ENCODE measurements around the gene GALNTL6. TPM values are rescaled to one million over a fixed set of nuclear protein-coding genes. Genes with fewer than 3 reads are reported as not detected.
"Not testable (repeated sequence)": the region's sequence is repeated elsewhere in the genome, so short reads cannot be mapped to it uniquely, and the experiment has no call there.

Gene GALNTL6
- total RNA-seq, 1 donor from 2014 or later, result not detected

DNA sequence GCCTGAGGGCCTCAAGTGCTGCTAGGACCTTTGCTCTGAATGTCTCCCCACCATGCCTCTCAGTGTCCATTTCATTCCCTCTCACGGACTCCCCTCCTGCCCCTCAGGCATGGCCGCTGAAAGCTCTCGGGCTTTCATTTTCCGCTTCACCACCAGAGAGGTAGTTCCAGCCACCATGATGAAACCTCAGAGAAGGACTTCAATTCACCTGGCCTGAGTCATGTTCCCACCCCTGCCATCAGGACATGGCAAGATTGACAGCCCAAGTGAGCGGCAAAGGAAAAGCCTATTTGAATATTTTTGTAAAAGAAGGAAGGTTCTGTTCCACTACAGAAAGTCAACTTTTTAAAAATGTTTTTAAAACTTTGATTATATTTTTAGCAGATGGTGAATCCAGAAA lies 1106.1 kb downstream of the GALNTL6 start:
- Mint-ChIP-seq H3K9me3 (no peaks in the 10 kb centered on the region), H3K4me3 (no peak overlapping the region), H3K36me3 (ENCODE audit: low read depth) (no peaks in the 10 kb centered on the region), H3K27ac (no peak overlapping the region), H3K27me3 (no peaks in the 10 kb centered on the region), H3K4me1 (no peaks in the 10 kb centered on the region)
- no peak for DNase-seq
- intact Hi-C loops (cut with micrococcal nuclease), result no loop called here

DNA sequence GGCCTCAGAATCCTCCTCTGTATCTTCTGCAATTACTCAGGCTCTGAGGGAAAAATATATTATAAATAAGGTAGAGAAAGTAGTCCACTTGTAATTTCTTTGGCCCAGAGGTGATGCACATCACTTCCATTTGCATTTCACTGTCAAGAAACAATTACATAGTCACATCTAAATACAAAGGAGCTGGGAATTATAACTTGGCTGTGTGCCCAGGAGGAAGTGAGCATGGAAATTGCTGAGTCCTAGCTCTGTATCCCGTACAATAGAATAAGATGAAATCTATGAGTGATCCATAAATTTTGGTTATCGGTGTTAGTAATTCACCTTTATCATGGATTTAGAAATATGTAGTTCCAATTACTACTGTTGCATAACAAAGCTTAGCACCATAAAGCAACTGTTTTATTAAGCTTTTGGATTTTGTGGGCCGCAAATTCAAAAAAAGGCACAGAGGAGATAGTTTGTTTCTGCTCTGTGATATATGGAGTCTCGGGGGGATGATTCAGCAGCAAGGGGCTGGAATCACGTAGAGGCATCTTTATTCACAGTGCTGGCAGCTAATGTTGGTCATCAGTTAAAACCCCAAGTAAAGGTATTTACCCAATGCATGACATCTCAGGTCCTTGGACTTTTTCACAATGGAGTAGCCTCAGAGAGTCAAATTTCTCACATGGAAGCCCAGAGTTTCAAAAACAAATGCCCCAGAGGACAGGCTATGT lies 1114.1 kb downstream of the GALNTL6 start:
- Mint-ChIP-seq H3K9me3 (no peaks in the 10 kb centered on the region), H3K36me3 (ENCODE audit: low read depth) (no peaks in the 10 kb centered on the region), H3K27ac (no peak overlapping the region), H3K4me1 (no peaks in the 10 kb centered on the region), H3K4me3 (no peak overlapping the region), H3K27me3 (no peaks in the 10 kb centered on the region)
- no peak for DNase-seq
- intact Hi-C loops (cut with micrococcal nuclease), result no loop called here

DNA sequence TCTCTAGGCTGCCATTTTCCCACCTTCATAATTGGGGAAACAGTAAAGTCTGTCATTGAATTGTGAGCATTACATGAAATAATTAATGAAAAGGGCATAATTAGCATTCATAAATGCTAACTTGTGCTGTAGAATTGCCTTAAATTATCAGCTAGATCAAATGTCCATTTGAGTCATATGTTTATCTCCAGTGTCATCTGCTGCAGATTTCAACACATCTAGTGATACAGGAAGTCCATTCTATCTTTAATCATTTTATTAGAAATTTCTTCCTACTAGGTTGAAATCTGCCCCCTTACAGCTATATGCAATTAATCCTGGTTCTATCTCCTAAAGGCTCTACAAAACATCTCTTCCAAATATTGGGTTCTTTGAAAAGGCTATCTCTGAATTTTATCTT lies 1115.1 kb downstream of the GALNTL6 start:
- H3K4me3 Mint-ChIP-seq, result no peak overlapping the region
- H3K9me3 Mint-ChIP-seq, result no peaks in the 10 kb centered on the region
- no peaks in the 10 kb centered on the region for H3K36me3 Mint-ChIP-seq (ENCODE audit: low read depth)
- H3K4me1 Mint-ChIP-seq, result no peaks in the 10 kb centered on the region
- DNase-seq, result no peak
- no peak overlapping the region for H3K27ac Mint-ChIP-seq
- no peaks in the 10 kb centered on the region for H3K27me3 Mint-ChIP-seq
- intact Hi-C loops (cut with micrococcal nuclease), result no loop called here

DNA sequence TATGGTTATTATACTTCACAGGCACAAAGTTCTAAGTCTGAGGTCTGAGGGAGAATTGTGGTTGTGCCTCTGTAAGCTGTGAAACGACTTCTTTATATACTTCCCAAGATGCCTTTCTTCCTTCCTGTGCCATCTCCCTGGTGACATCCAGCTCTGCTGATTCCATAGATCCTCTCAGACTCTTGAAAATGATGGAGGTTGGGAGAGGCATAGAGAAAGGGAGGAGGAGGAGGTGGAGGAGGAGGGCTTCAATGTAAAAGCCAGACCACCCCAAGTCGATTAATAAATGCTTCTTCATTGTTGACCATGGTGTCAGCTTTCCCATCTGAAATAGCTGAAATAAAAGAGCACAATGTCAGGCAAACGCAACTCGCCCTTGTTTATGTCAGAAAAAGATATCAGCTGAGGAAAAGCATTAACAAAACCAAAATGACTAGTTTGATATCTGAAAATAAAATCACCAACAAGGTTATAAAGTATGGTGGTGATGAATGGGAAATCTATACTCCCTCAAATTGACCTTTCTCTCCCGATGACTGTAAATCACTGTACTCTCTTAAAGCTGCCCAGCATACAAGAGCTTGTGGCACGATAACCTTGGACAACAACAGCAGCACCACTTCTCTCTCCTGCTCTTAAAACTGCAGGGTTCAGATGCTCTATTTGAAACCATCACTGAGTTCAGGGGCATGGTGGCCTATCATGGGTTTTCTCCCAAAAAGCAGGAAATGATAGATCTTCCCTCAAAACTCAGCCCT lies 1125.0 kb downstream of the GALNTL6 start:
- intact Hi-C loops (cut with micrococcal nuclease), result no loop called here
- H3K27me3 Mint-ChIP-seq, result no peaks in the 10 kb centered on the region
- no peaks in the 10 kb centered on the region for H3K36me3 Mint-ChIP-seq (ENCODE audit: low read depth)
- DNase-seq, result no peak
- no peaks in the 10 kb centered on the region for H3K4me1 Mint-ChIP-seq
- H3K4me3 Mint-ChIP-seq, result no peak overlapping the region
- no peaks in the 10 kb centered on the region for H3K9me3 Mint-ChIP-seq
- H3K27ac Mint-ChIP-seq, result no peak overlapping the region

DNA sequence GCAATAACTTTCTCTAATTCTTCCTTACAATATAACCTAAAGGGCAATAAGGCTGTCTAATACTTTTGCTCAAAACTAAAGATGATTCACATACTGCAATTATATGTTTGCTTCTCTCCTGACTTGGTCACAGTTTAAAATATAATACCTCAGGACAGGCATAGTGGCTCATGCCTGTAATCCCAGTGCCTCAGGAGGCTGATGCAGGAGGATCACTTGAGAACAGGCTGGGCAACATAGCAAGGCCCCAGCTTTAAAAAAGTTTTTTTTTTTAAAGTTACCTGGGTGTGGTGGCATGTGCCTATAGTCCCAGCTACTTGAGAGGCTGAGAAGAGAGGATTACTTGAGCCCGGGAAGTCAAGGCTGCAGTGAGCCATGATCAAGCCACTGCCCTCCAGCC lies 1125.7 kb downstream of the GALNTL6 start:
- Mint-ChIP-seq H3K4me3 (no peak overlapping the region), H3K9me3 (no peaks in the 10 kb centered on the region), H3K27me3 (no peaks in the 10 kb centered on the region), H3K27ac (no peak overlapping the region), H3K4me1 (no peaks in the 10 kb centered on the region), H3K36me3 (ENCODE audit: low read depth) (no peaks in the 10 kb centered on the region)
- intact Hi-C loops (cut with micrococcal nuclease), result no loop called here
- DNase-seq, result no peak

DNA sequence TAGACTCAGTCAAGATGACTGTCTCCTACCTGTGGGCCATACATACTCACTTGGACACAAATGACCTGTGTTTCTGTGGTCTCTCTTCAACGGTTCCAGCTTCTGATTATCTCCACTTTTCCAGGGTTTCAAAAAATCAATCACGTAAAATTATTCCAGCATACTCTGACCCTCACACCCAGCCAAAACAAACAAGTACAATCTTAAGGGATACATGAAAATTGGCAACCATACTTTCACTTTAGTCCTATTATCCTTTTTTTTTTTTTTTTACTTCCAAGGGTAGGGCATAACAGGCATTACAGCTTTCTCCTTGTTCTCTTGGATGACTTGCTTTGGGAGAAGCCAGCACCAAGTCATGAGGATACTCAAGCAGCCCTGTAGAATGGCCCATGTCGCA lies 1129.6 kb downstream of the GALNTL6 start:
- intact Hi-C loops (cut with micrococcal nuclease), result no loop called here
- H3K4me3 Mint-ChIP-seq, result no peak overlapping the region
- H3K36me3 Mint-ChIP-seq (ENCODE audit: low read depth), result no peaks in the 10 kb centered on the region
- DNase-seq, result no peak
- H3K27me3 Mint-ChIP-seq, result no peaks in the 10 kb centered on the region
- H3K9me3 Mint-ChIP-seq, result no peaks in the 10 kb centered on the region
- H3K4me1 Mint-ChIP-seq, result no peaks in the 10 kb centered on the region
- H3K27ac Mint-ChIP-seq, result no peak overlapping the region

DNA sequence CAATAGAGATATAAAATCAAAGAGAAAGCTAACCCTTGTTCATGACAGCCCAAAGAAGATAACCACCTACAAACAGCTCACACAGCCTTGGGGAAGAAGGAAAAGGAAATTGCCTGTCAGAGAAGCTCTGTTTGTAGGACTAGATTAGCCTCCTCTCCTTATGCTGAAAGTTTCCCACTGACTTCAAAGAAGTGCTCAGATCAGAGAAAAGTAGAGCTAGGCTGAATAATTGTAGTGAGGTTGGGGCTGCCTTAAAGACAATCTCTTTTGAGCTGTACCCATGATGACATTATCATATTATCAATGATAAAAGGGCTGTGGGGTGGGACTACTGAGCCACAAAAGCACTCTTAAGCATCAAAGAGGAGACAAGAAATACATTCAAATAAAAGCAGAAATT lies 1132.4 kb downstream of the GALNTL6 start:
- no peaks in the 10 kb centered on the region for H3K4me1 Mint-ChIP-seq
- intact Hi-C loops (cut with micrococcal nuclease), result no loop called here
- no peak overlapping the region for H3K27ac Mint-ChIP-seq
- H3K27me3 Mint-ChIP-seq, result no peaks in the 10 kb centered on the region
- no peak for DNase-seq
- H3K4me3 Mint-ChIP-seq, result no peak overlapping the region
- H3K9me3 Mint-ChIP-seq, result no peaks in the 10 kb centered on the region
- no peaks in the 10 kb centered on the region for H3K36me3 Mint-ChIP-seq (ENCODE audit: low read depth)

DNA sequence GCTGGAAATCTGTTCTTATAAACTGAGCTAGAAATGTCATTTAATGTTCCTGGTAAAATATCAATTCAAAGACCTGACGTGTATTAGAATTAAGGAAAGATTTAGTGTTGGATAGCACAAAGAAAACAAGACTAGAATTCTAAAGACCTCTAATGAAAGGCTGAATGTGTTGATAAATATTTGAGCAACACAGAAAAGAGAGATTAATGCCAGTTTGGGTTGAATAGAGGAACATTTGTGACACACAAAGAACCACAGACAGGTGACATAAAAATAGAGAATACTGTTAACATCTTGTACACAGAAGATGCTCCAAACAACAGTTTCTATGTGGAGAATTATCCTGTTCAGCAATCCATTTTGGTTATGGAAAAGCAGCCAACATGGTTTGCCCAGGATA lies 1133.3 kb downstream of the GALNTL6 start:
- Mint-ChIP-seq H3K27me3 (no peaks in the 10 kb centered on the region), H3K27ac (no peak overlapping the region), H3K4me3 (no peak overlapping the region), H3K36me3 (ENCODE audit: low read depth) (no peaks in the 10 kb centered on the region), H3K9me3 (no peaks in the 10 kb centered on the region), H3K4me1 (no peaks in the 10 kb centered on the region)
- DNase-seq, result no peak
- intact Hi-C loops (cut with micrococcal nuclease), result no loop called here

DNA sequence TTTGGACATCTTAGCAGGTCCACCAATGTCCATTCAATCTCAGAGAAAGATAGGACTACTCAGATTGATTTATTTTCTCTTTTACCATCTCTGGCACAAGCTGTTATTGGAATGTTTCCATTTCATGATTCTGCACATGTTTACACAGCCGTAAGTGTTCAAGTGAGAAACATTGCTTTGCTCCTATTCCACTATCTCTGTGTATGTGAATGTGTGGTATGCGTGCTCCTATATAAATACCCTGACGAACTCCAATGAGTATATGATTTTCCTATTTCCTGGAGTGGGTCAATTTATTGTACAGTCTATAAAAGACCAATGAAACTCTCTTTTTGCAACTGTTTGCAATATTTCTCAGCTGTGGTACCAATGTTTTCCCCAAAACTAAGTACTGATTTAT lies 1134.4 kb downstream of the GALNTL6 start:
- H3K27me3 Mint-ChIP-seq, result no peaks in the 10 kb centered on the region
- DNase-seq, result no peak
- H3K36me3 Mint-ChIP-seq (ENCODE audit: low read depth), result no peaks in the 10 kb centered on the region
- no peaks in the 10 kb centered on the region for H3K4me1 Mint-ChIP-seq
- no peaks in the 10 kb centered on the region for H3K9me3 Mint-ChIP-seq
- intact Hi-C loops (cut with micrococcal nuclease), result no loop called here
- H3K27ac Mint-ChIP-seq, result no peak overlapping the region
- H3K4me3 Mint-ChIP-seq, result no peak overlapping the region

DNA sequence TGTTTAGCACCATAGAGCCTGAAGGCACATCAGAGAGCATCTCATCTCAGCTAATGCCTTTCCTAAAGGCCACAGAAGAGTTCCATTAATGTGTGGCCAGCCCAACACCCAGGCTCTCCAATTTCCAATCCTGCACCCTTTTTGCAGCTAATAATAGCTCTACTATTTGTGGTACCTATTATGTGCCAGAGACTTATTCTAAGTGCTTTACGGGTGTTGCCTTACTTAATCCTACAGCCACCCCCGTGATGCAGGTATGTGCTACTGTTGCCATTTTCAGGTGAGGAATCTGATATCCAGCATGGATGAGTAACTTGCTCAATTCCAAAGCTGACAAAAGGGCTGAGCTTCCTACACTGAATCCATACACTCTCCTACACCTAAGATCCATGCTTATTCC lies 1137.8 kb downstream of the GALNTL6 start:
- Mint-ChIP-seq H3K27me3 (no peaks in the 10 kb centered on the region), H3K27ac (no peak overlapping the region), H3K4me1 (no peaks in the 10 kb centered on the region), H3K36me3 (ENCODE audit: low read depth) (no peaks in the 10 kb centered on the region), H3K4me3 (no peak overlapping the region), H3K9me3 (no peaks in the 10 kb centered on the region)
- intact Hi-C loops (cut with micrococcal nuclease), result no loop called here
- DNase-seq, result no peak

DNA sequence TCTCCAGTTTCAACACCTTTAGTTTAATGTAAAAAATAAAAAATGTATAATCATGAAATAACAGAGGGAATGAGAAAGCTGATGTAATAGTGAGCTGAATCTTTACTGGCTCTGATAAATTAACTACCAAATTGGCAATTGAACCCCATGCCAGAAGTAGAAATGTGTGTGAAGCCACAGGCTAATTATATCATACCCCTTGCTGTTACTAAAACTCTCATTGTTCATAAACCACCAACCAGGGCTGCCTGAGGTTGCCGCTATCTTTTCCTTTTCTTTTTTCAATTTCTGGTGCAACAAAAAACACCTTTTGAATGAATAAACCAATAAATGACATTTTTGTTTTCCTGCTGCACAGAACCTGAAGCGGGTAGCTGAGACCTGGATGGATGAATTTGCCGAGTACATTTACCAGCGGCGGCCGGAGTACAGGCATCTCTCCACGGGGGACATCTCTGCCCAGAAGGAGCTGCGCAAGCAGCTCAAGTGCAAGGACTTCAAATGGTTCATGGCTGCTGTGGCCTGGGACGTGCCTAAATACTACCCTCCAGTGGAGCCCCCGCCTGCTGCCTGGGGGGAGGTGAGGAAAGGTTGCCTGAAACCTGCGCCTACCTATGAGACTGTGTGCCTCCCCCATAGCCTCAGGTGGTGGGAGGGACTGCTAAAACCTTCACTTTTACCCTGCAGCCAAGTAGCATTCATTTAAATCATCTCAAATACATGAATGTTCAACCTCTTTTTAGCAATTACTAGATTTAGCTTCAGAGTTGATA lies 1138.7 kb downstream of the GALNTL6 start:
- Mint-ChIP-seq H3K36me3 (ENCODE audit: low read depth) (no peaks in the 10 kb centered on the region), H3K9me3 (no peaks in the 10 kb centered on the region), H3K4me3 (no peak overlapping the region), H3K27ac (no peak overlapping the region), H3K4me1 (no peaks in the 10 kb centered on the region), H3K27me3 (no peaks in the 10 kb centered on the region)
- no peak for DNase-seq
- intact Hi-C loops (cut with micrococcal nuclease), result no loop called here

DNA sequence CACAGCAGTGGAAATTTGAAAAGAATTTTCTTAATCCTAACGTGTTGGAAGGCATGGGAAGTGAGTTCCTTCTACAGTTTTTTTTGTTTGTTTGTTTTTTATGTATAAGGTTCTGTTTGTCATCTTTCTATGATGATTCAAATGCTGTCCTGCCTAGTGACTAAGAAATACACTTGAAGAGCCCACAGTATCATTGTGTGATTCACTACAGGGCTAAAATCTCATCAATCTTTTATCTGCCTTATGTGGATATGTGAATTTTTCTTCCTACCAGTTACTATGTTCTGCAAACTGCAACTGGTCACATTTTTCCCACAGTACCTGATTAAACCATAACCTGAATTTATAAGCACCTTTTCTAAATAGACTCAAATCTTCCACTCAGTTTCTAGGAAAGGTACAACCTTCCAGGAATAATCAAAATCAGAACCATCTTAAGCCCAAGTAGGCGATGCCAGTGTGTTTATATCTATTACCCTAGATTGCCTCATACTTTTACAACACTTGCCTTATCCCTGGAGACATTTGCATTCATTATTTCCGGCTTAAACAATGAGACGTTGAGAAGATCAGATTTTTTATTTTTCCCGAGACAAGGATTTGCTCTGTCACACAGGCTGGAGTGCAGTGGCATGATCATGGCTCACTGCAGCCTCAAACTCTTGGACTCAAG lies 1140.8 kb downstream of the GALNTL6 start:
- intact Hi-C loops (cut with micrococcal nuclease), result no loop called here

DNA sequence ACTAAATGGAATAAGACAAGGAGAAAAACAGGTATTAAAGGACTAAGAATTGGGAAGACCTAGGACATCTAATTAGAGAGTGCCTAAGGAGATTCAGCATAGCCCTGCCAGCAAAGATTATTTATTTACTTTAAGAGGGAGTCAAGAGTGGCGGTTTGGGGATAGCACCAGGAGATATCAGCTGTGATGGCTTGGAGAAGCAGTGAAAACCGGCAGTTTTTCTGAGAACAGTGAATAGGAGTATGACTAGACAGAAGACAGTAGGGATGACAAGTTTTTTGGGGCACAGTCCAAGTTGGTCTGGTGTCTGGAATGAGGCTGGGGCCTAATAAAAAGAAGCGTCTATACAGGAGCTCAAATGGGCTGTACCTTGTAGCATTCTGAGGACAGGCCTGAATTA lies 1143.1 kb downstream of the GALNTL6 start:
- H3K27me3 Mint-ChIP-seq; DNase-seq; H3K4me1 Mint-ChIP-seq; H3K36me3 Mint-ChIP-seq (ENCODE audit: low read depth); intact Hi-C loops (cut with micrococcal nuclease); H3K9me3 Mint-ChIP-seq; H3K27ac Mint-ChIP-seq; H3K4me3 Mint-ChIP-seq: not testable (repeated sequence)

More for the DNA sequence above, 1140.8 kb downstream of the GALNTL6 start:
- no peak overlapping the region for H3K4me3 Mint-ChIP-seq
- no peaks in the 10 kb centered on the region for H3K36me3 Mint-ChIP-seq (ENCODE audit: low read depth)
- no peak overlapping the region for H3K27ac Mint-ChIP-seq
- H3K9me3 Mint-ChIP-seq, result no peaks in the 10 kb centered on the region
- no peak for DNase-seq
- H3K4me1 Mint-ChIP-seq, result no peaks in the 10 kb centered on the region
- H3K27me3 Mint-ChIP-seq, result no peaks in the 10 kb centered on the region

DNA sequence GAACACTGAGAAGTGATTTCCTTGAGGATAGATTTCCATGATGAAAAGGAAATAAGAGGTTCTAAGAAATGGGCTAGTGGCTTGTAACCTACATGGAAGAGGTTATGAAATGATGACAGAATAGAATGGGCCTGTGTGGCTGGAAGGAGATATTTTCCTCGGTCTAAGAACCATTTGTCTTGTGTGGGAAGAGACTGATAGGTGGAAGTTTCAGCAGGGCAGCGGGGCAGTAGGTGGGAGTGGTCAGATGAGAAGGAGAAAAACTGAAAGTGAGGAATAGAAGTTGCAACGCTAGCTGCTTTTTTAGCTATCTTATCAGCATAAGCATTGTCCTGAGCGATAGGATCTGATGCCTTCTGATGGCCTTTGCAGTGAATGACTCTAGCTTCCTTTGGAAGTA lies 1144.0 kb downstream of the GALNTL6 start:
- no peak overlapping the region for H3K27ac Mint-ChIP-seq
- H3K9me3 Mint-ChIP-seq, result no peaks in the 10 kb centered on the region
- no peaks in the 10 kb centered on the region for H3K36me3 Mint-ChIP-seq (ENCODE audit: low read depth)
- no peak for DNase-seq
- H3K27me3 Mint-ChIP-seq, result no peaks in the 10 kb centered on the region
- H3K4me1 Mint-ChIP-seq, result no peaks in the 10 kb centered on the region
- intact Hi-C loops (cut with micrococcal nuclease), result no loop called here
- no peak overlapping the region for H3K4me3 Mint-ChIP-seq

All from activated CD4-positive, alpha-beta T cell treated with anti-CD3 and anti-CD28 coated beads, Interleukin-2, amount 10 ng/mL, durations not matched to agents 24 days and 14 days (primary cell).